Esophagus squamous epithelium (tissue), 4 donors: Measurements from ENCODE around the gene ARHGEF11.

ENCODE experiments used
- CTCF ChIP-seq, 6 experiments: fragments of 450-650 bp in 4 of 6; fragments of 200-600 bp in 2 of 6; sonication (generic) in 2 of 6; IDR thresholded peaks; one replicate each; pipeline ENCODE4 v1.5.1; 2016 to 2019; ENCODE audit warnings: antibody characterized with exemption in 6 of 6, mild to moderate bottlenecking in 4 of 6, moderate library complexity in 4 of 6
- POLR2A ChIP-seq, 4 donors: fragments of 450-650 bp; IDR thresholded peaks; one replicate each; pipeline ENCODE4 v1.6.1; 2017; ENCODE audit warnings: antibody characterized with exemption in 4 of 4, mild to moderate bottlenecking in 4 of 4, moderate library complexity in 3 of 4

- TF ChIP-seq POLR2A (IDR thresholded peaks at IDR 0.05) = no peak
- peak; percentile 62 to 80 (median 74) for TF ChIP-seq CTCF (IDR thresholded peaks at IDR 0.05)
These were observed 155.6 kb downstream of the ARHGEF11 start for GRCh38 chr1:156889802-156890580.
